GM21360 (cell line): ENCODE measurements around the gene CCDC106.

Source experiments
- ATAC-seq: cut with Tn5 transposase; IDR thresholded peaks from one replicate; pipeline ENCODE4 v1.9.1; 2021; ENCODE audit warnings: mild to moderate bottlenecking, moderate library complexity; ENCODE audit not compliant: unreplicated experiment

The CCDC106 gene

DNA sequence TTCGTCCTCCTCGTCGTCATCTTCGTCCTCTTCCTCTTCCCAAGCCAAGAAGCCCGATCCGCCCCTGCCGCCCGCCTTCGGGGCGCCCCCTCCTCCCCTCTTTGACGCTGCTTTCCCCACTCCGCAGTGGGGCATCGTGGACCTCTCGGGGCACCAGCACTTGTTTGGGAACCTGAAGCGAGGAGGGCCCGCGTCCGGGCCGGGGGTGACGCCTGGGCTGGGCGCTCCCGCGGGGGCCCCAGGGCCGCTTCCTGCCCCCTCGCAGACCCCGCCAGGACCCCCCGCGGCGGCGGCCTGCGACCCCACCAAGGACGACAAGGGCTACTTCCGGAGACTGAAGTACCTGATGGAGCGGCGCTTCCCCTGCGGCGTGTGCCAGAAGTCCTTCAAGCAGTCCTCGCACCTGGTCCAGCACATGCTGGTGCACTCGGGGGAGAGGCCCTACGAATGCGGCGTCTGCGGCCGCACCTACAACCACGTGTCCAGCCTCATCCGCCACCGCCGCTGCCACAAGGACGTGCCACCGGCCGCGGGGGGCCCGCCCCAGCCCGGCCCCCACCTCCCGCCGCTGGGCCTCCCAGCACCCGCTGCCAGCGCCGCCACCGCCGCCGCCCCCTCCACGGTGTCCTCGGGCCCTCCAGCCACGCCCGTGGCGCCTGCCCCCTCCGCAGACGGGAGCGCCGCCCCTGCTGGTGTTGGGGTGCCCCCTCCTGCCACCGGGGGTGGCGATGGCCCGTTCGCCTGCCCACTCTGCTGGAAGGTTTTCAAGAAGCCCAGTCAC is 33.9 kb upstream of the CCDC106 start:
- no peak for ATAC-seq

GRCh38 chr19:55614711-55615542 is 33.1 kb upstream of the CCDC106 start:
- no peak for ATAC-seq

- ATAC-seq, result no peak
Observed at GRCh38 chr19:55615543-55616394, 32.2 kb upstream of the CCDC106 start.

GRCh38 chr19:55616395-55616875 is 31.6 kb upstream of the CCDC106 start:
- ATAC-seq, result no peak

- no peak for ATAC-seq
Observed at GRCh38 chr19:55617426-55617825, 30.6 kb upstream of the CCDC106 start.

- ATAC-seq, result no peak
Observed at GRCh38 chr19:55618426-55618825, 29.6 kb upstream of the CCDC106 start.

DNA sequence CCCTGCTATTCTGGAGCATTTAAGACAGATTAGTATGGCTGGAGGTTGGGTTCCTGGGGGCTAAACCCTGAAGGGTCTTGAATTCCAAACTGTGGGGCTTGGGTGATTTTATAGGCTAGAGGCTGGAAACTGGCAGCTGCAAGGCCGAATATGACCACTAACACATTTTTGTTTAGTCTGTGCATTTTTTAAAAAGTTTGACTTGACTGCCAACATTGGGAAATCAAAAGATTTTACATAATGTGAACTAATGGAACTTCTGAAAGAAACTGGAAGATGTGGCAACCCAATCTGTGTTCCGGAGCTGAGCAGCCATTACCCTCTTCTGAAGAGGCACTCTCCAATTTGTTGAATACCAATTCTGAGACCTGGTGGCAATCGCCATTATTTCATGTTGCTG is 28.7 kb upstream of the CCDC106 start:
- ATAC-seq, result no peak

GRCh38 chr19:55620410-55621204 is 27.4 kb upstream of the CCDC106 start:
- ATAC-seq, result no peak

- ATAC-seq, result no peak
Observed at GRCh38 chr19:55621205-55621672, 26.8 kb upstream of the CCDC106 start.

DNA sequence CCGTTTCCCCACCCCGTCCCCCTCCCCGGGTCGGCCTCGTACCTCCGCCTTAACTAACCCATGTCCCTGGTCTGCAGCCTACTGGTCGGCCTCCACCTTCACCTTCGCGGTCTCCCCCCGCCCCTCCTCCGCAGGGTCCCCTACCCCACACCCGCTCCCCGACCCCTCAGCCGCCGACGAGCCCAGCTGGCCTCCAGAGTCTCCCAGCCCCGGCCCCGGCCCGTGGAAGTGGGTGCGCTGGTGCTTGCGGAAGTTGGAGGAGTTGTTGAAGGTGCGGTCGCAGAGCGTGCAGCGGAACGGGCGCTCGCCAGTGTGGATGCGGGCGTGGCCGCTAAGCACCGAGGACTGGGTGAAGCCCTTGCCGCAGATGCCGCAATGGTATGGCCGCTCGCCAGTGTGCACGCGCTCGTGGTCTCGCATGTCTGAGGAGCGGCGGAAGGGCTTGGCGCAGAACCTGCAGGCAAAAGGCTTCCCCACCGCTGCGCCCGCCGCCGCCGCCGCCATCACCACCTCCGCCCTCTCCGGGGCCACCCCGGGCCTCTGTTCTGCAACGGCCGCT is 26.3 kb upstream of the CCDC106 start:
- no peak for ATAC-seq

DNA sequence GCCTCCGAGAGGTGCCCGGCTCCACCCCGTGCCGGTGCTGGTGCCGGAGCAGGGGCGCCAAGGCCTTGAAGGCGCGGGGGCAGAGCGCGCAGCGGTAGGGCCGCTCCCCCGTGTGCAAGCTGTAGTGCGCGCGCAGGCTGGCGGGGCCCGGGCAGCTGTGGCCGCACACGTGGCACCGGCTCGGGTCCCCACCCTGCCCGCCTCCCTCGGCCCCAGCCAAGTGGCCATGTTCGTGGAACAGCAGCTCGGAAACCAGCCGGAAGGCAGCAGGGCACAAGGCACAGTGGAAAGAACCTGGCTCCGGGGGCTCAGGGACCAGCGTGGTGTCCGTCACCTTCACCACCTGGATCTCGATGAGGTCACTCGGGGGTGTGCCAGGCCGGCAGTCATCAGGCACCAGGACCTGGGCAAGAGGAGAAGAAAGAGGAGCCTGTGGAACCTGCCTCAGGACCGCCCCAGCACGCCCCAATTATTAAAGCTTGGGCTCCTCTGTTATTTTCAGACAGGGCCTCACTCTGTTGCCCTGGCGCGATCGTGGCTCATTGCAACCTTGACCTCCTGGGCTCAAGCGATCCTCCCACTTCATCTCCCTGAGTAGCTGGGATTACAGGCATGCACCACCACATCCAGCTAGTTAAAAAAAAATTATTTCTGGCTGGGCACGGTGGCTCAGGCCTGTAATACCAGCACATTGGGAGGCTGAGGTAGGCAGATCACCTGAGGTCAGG is 25.6 kb upstream of the CCDC106 start:
- no peak for ATAC-seq

- no peak for ATAC-seq
Observed at GRCh38 chr19:55623130-55623529, 24.9 kb upstream of the CCDC106 start.

DNA sequence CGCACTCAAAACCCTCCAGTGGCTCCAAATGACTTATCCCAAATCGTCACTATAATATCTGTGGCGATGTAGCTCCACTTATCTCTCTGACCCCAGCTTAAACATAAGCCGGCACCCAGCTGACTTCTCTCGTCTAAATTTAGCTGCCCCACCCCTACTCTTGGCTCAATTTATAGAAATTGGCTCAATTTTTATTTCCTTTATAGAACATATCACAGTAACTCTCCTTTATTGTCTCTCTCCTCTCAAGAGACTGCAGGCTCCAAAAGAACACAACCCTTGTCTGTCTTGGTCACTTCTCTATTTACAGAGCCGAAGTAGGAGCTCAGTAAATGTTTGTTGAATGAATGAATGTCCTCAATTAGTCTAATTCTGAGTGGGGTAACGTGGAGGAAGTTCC is 24.5 kb upstream of the CCDC106 start:
- no peak for ATAC-seq

- ATAC-seq, result no peak
Observed at GRCh38 chr19:55624109-55625003, 23.7 kb upstream of the CCDC106 start, which contains the start of gene ZNF784. Gene ZNF784, minus strand, starts transcription at chr19:55624566. Its CDS starts 5 bp downstream, at chr19:55624561.

DNA sequence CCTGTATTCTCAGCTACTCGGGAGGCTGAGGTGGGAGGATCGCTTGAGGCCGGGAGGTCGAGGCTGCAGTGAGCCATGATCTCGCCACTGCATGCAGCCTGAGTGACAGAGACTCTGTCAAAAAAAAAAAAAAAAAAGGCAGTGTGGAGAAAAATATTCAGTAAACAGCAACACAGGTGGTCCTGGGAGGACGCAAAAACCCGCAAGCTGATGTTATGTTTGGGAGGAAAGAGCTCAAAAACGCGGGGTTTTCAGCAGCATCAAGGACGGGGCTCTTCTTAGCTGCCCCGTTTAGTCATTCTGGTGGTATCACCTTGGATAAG is 23.0 kb upstream of the CCDC106 start:
- ATAC-seq, result no peak

GRCh38 chr19:55626350-55626749 is 21.7 kb upstream of the CCDC106 start:
- ATAC-seq, result no peak

- no peak for ATAC-seq
Observed at GRCh38 chr19:55632463-55632834, 15.6 kb upstream of the CCDC106 start.

DNA sequence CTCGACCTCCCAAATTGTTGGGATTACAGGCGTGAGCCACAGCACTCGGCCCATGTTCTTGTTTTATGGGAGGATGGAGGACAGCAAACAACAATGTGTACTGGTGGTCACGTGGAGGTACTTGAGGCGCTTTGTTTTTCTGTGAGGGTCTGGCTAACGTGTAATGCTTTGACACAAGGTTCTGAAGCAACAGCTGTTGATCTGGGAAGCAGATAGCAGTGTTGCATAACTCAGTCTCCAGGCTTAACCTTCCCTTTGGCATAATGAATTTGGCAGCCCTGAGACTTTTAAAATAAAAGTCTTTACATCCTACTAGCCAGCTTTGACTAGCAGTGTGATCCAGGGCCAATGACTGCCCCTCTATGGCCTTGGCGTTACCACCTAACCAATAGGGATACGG is 14.2 kb upstream of the CCDC106 start:
- ATAC-seq, result no peak
